Stimulated activated memory B cell treated with anti-CD40 and anti-IgM and Interleukin-4, amounts not matched to agents 10 μg/mL and 1 μg/mL and 100 μg/mL, for 72 hours (primary cell): Measurements from ENCODE around the gene KSR1.

Experiments used
- ATAC-seq: fragments of 150-1000 bp; cut with Tn5 transposase; 2 replicates; pipeline ENCODE4 v1.10.0; 2021
- H3K27ac Mint-ChIP-seq: one replicate; pipeline ENCODE4 v1.8.0; 2022; ENCODE audit warnings: mild to moderate bottlenecking, mixed read lengths
- H3K27me3 Mint-ChIP-seq: one replicate; pipeline ENCODE4 v1.8.0; 2022; ENCODE audit warnings: mixed read lengths
- H3K36me3 Mint-ChIP-seq: one replicate; pipeline ENCODE4 v1.8.0; 2022; ENCODE audit warnings: mixed read lengths
- H3K4me1 Mint-ChIP-seq: one replicate; pipeline ENCODE4 v1.8.0; 2022; ENCODE audit warnings: mixed read lengths
- H3K4me3 Mint-ChIP-seq: one replicate; pipeline ENCODE4 v1.8.0; 2022; ENCODE audit warnings: mild to moderate bottlenecking, moderate library complexity, mixed read lengths
- H3K9me3 Mint-ChIP-seq: one replicate; pipeline ENCODE4 v1.8.0; 2022; ENCODE audit warnings: mixed read lengths

Gene KSR1

DNA sequence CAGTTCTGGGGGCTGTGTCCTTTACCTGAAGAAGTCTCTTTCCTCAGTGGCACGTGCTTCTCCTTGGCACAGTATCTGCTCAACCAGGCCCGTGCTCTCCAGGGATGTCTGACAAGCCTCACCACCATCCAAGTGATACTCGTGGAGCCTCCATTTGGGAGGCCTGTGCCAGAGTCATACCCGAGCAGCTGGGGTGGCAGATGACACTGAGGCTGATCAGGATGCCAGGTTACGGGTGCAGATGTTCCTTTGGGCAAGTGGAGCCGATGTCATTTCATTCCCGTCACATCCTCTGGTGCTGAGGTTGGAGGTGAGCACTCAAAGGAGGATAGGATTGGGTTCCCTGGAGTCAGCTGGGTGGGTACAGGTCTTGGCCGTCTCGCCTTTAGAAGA is 87.2 kb downstream of the KSR1 start:
- H3K4me1 Mint-ChIP-seq, result peaks cover 88% of the 10 kb centered on the region
- H3K9me3 Mint-ChIP-seq, result no peaks in the 10 kb centered on the region
- H3K27me3 Mint-ChIP-seq, result no peaks in the 10 kb centered on the region
- no peaks in the 10 kb centered on the region for H3K36me3 Mint-ChIP-seq
- no peak overlapping the region for H3K4me3 Mint-ChIP-seq
- ATAC-seq, result no peak
- H3K27ac Mint-ChIP-seq, result peak overlapping the region; percentile 90

DNA sequence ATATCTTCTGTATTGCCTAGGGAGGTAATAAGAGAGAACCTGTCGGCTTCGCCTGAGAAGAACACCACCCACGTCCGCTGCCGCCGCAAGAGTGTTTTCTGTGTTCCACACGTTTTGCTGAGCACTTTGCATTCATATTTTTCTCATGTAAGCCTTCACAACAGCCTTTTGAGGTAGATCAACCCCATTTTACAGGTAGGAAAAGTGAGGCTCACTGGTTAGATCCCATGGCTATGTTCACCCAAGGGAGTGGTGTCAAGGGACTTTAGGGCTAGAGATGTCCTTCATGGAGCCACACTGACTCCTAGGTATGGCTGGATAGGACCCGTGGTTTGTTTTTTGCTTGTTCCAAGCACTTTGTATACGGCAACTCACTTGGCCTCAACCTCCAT is 87.7 kb downstream of the KSR1 start:
- Mint-ChIP-seq H3K27ac (peak overlapping the region; percentile 90), H3K27me3 (no peaks in the 10 kb centered on the region), H3K4me1 (peaks cover 88% of the 10 kb centered on the region), H3K9me3 (no peaks in the 10 kb centered on the region), H3K36me3 (no peaks in the 10 kb centered on the region), H3K4me3 (no peak overlapping the region)
- no peak for ATAC-seq

DNA sequence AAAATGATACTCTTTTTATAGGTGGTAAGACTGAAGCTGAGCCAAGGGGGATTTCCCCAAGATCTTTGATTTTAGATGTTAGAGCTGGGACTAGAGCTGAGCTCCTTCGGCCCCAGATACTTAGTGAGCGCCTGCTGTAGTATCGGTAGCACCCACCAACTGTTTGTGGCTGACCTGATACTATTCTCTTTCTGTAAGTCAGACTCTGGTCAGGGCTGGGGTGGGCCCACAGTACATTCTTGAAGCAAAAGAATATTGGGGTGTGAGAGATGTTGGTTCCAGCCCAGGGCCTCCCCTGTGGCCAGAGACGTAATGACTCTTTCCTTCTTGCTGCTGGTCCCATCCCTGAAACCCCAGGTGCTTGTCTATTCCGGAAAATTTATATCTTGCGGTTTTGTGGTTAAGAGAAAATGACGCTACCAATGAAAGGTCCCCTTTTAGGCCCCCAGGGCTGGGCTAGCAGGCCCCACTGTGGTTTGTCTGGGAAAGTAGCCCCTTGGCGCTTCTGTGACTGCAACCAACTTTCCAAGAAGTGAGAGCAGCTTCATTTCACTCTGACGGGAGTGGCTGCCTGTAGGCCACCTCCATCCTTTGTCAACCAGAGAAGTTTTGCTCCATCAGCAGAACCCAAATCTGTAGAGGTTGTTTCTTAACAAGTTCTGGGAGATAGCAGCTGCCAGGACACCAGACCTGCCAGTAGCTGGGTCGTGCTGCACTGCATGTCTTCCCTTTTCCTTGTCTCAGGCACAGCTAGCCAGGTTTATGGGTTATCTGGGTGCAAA is 88.3 kb downstream of the KSR1 start:
- H3K27me3 Mint-ChIP-seq, result no peaks in the 10 kb centered on the region
- no peaks in the 10 kb centered on the region for H3K9me3 Mint-ChIP-seq
- no peaks in the 10 kb centered on the region for H3K36me3 Mint-ChIP-seq
- ATAC-seq, result peak; percentile 91
- peaks cover 82% of the 10 kb centered on the region for H3K4me1 Mint-ChIP-seq
- H3K4me3 Mint-ChIP-seq, result peak overlapping the region; percentile 64
- peak overlapping the region; percentile 90 for H3K27ac Mint-ChIP-seq

DNA sequence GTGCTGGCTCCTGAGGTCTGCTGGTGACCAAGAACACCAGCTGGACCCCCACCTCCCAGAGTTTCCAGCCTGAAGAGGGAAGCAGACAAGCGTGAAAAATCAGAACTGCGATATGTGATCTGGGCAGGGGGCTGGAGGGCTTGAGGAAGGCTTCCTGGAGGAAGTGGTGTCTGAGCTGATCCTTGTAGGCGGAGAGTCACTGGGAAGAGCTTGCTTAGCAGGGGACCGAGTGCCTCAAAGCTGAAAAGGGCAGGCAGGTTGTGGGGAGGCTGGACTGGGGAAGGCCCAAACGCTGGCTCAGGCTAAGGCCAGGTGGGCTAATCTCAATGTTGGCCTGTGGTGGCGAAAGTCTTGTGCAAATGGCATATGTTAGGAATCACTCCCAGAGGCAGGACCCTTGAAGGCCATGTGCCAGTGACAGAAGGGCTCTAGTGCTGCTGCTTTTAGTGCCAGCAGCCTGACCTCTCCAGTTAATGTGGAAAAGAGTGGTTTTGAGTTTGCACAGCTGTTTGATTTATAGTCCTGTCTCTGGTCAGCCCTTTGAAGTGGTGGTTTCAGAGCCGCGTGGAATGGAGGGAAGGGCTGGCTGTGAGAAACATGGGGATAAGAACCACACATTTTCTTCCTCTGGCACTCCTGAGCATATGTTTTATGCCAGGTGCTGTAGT is 89.4 kb downstream of the KSR1 start:
- no peak for ATAC-seq
- peak overlapping the region; percentile 90 for H3K27ac Mint-ChIP-seq
- H3K27me3 Mint-ChIP-seq, result no peaks in the 10 kb centered on the region
- peaks cover 2% of the 10 kb centered on the region for H3K36me3 Mint-ChIP-seq
- H3K4me1 Mint-ChIP-seq, result peaks cover 71% of the 10 kb centered on the region
- H3K4me3 Mint-ChIP-seq, result no peak overlapping the region
- H3K9me3 Mint-ChIP-seq, result no peaks in the 10 kb centered on the region

DNA sequence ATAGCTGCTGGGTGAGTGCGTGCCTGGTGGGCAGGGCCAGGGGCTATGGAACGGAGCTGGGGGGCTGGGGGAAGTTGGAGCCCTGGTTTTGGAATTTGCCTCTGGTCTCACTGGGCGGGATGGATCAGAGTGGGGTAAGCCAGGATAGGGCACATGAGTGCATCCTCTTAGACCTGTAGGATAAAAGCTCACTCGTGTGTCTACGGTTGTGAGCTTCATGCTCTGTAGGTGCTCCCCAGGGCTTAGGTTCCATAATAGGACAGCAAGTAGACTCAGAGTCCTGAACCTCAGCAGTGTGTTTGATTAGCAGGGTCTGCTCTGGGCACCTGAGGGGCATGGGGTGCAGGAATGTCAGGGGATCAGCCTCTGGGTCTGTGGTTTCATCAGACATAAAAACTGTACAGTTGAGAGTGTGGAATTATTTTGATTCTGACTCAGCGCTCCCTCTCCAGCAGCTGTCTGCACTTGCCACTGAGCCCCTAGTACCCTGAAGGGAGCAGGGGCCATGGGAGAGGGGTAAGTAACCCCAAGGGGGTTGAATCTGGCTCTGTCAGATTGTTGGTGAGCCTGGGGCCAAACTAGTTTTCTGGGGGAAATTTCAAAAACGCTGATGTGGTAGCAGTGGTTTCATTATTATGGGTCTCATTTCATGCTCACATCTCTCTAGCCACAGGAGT is 90.5 kb downstream of the KSR1 start:
- peak; percentile 42 for ATAC-seq
- Mint-ChIP-seq H3K27ac (peak overlapping the region; percentile 90), H3K36me3 (peaks cover 11% of the 10 kb centered on the region), H3K4me1 (peaks cover 61% of the 10 kb centered on the region), H3K9me3 (no peaks in the 10 kb centered on the region), H3K27me3 (no peaks in the 10 kb centered on the region), H3K4me3 (peak overlapping the region; percentile 55)

DNA sequence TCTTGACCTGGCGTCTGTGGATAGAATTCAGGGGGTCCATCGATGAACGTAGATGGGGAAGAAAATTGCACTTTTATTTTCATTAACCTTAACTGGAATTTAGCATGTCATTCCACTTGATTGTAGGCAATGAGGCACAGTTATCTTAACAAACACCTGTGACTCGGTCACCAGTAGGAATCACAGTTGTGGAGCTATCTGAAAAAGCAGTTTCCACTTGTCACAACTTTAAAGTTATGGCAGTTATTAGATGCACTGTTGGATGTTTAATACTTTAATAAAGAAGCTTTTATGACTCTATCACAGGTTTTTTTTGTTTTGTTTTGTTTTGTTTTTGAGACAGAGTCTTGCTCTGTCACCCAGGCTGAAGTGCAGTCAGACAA is 91.0 kb downstream of the KSR1 start:
- Mint-ChIP-seq H3K4me3 (peak overlapping the region; percentile 55), H3K4me1 (peaks cover 60% of the 10 kb centered on the region), H3K27me3 (no peaks in the 10 kb centered on the region), H3K27ac (peak overlapping the region; percentile 90), H3K36me3 (peaks cover 17% of the 10 kb centered on the region), H3K9me3 (no peaks in the 10 kb centered on the region)
- ATAC-seq, result no peak

DNA sequence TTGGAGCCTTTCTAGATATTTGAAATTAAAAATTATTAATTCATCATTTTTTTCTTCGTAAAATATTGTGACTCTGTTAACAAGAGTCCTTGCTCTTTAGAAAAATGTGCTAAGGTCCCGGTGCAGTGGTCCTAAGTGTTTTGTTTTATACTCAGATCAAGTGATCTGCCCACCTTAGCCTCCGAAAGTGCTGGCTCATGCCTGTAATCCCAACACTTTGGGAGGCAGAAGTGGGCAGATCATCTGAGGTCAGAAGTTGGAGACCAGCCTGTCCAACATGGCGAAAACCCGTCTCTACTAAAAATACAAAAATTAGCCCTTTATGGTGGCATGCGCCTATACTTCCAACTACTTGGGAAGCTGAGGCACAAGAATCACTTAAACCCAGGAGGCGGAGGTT is 92.1 kb downstream of the KSR1 start:
- Mint-ChIP-seq H3K9me3 (no peaks in the 10 kb centered on the region), H3K27me3 (no peaks in the 10 kb centered on the region), H3K27ac (no peak overlapping the region), H3K4me3 (no peak overlapping the region), H3K4me1 (peaks cover 59% of the 10 kb centered on the region), H3K36me3 (peaks cover 25% of the 10 kb centered on the region)
- ATAC-seq, result no peak

DNA sequence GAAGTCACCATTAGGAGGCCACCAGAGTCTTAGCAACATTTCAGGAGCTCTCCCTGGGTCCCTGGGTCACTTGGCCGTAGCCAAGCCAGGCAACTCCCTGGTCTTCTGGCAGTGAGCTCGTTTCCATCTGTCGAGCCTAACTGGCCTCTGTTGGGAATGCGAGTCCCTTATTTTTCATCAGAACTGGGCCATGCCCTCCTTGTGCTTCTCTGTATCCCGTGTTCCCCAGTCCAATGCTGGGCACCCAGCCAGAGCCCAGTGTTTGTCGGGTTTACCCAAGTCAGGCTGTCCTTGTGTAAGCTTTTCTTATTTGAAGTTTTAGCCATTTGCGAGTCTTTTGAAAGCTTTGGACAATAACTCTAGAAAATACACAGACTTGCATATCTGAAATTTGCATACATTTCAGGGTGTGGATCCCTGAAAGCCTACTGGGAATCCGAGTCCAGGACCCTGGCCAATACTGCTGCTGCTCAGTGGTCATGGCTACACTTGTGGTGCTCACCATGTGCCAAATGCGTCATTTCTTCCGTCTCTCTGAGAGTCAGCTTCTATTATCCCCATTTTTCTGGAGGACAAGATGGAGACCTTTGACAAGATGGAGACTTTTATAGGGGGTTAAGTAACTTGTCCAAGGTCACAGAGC is 93.1 kb downstream of the KSR1 start:
- no peaks in the 10 kb centered on the region for H3K27me3 Mint-ChIP-seq
- peaks cover 25% of the 10 kb centered on the region for H3K36me3 Mint-ChIP-seq
- no peaks in the 10 kb centered on the region for H3K9me3 Mint-ChIP-seq
- H3K4me1 Mint-ChIP-seq, result peaks cover 49% of the 10 kb centered on the region
- no peak overlapping the region for H3K27ac Mint-ChIP-seq
- no peak overlapping the region for H3K4me3 Mint-ChIP-seq
- ATAC-seq, result no peak

DNA sequence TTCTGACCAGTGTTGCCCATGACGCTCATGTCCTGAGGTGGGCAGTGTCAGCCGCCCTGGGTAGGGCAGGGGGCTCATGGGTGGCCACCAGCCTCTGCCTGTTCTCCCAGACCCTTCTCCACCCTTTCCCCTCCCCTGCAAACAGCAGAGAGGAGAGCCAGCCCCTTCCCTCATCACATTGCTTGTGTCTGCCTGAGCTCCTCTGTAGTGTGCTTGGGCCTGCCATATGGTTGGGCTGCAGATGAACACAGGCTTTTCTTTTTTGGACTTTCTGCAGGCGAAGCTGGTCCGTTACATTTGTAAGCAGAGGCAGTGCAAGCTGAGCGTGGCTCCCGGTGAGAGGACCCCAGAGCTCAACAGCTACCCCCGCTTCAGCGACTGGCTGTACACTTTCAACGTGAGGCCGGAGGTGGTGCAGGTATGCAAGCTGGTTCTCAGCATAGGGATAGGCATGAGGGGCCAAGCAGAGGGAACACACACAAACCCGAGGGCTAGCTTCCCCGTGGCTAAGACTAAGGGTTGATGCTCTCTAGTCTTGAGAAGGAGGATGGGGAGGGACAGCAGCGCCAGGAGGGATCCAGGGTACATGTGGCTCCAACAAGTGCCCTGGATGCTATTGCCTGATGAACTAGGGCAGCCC is 94.2 kb downstream of the KSR1 start:
- Mint-ChIP-seq H3K4me3 (no peak overlapping the region), H3K27ac (no peak overlapping the region), H3K9me3 (no peaks in the 10 kb centered on the region), H3K4me1 (peaks cover 46% of the 10 kb centered on the region), H3K27me3 (no peaks in the 10 kb centered on the region), H3K36me3 (peaks cover 31% of the 10 kb centered on the region)
- ATAC-seq, result no peak

DNA sequence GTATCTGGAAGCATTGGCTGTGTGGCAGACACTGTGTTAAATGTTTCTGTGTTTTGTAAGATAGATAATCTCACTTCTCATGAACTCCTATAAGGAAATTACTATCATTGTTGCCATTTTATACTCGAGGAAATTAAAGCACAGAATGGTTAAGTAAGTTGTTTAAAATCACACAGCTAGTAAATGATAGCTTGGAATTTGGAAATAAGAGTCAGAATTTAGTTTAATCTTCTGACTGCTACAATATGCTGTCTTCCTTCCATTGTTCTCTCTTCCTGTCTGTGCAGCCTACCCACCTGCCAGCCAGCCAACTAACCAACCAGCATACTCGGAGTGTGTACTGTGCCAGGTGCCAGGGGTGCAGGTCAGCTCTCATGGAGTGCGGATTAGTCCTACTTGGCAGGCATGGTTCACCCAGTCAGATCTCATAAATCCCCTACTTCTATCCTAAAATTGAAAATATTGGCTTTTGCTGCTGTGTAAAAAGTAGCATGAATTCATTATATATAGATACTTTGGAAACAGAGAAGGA is 94.8 kb downstream of the KSR1 start:
- no peak for ATAC-seq
- Mint-ChIP-seq H3K27me3 (no peaks in the 10 kb centered on the region), H3K9me3 (no peaks in the 10 kb centered on the region), H3K27ac (no peak overlapping the region), H3K4me1 (peaks cover 42% of the 10 kb centered on the region), H3K4me3 (no peak overlapping the region), H3K36me3 (peaks cover 33% of the 10 kb centered on the region)

DNA sequence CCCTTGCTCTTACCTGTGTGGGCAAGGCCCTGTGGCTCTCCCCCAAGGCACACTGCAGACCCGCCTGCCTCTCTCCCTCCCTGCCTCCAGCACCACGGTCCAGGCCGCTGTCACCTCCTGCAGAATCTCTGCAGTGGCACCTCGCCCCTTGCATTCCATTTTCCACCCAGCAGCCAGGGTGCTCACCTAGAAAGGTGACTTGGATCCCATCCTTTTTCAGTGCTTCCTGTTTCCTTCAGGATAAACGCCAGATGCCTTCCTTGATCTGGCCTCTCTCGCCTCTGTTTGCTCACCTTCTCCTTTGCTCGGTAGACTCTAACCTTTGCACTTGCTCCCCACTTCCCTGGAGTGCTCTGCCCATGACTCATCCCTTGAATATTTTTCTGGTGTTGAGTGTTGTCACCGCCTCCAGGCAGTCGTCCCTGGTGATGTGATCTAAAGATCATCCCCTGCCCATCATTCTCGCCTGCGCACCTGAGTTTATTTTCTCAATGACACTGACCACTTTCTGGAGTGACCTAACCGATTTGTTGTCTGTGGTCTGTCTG is 95.5 kb downstream of the KSR1 start:
- Mint-ChIP-seq H3K4me1 (peaks cover 35% of the 10 kb centered on the region), H3K27me3 (no peaks in the 10 kb centered on the region), H3K9me3 (no peaks in the 10 kb centered on the region), H3K36me3 (peaks cover 37% of the 10 kb centered on the region), H3K4me3 (no peak overlapping the region), H3K27ac (no peak overlapping the region)
- no peak for ATAC-seq

DNA sequence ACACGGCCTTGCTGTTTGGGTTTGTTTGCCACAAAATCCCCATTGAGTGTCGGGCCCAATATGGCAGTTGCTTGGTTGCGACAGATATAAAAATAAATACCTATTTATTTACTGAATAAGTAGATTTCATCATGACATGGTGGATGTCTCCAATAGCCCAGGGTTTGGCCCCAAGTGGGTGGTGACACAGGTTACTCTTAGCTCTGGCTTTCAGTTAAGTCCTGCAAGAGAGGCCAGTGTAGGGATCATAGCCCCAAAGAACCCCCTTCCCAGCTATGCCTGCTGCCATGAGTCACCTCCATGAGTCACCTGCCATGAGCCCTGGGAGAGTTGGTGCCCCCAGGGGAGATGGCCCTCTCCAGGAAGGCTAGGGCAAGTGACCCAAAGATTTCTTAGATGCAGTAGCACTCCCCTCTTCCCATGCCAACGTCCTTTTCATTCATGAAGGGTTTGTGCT is 96.1 kb downstream of the KSR1 start:
- Mint-ChIP-seq H3K9me3 (no peaks in the 10 kb centered on the region), H3K27me3 (no peaks in the 10 kb centered on the region), H3K36me3 (peaks cover 42% of the 10 kb centered on the region), H3K4me3 (no peak overlapping the region), H3K27ac (peak overlapping the region; percentile 61), H3K4me1 (peaks cover 29% of the 10 kb centered on the region)
- no peak for ATAC-seq

DNA sequence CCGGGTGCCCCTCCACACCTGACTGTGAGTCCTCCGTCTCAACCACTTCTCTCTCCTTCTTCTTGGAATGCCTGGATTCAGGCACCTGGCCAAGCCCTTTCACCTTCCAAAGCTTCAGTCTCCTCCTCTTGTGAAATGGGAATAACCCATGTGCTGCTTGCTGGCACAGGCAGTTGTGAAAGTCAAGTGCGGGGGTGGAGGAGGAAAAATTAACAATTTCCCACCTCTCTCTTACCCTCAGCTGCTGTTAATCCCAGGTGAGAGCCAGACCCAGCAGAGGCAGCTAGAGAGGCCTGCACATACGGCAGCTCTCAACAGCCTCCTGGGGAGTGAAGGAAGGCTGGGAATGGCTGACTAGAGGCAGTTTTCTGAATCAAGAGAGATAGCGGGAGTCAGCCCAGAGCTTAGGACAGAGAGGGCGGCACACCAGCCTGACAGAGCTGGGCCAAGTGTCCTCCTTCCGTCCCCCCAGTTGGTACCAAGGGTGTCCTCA is 96.8 kb downstream of the KSR1 start:
- peaks cover 47% of the 10 kb centered on the region for H3K36me3 Mint-ChIP-seq
- ATAC-seq, result no peak
- peak overlapping the region; percentile 61 for H3K27ac Mint-ChIP-seq
- no peaks in the 10 kb centered on the region for H3K27me3 Mint-ChIP-seq
- H3K4me3 Mint-ChIP-seq, result no peak overlapping the region
- no peaks in the 10 kb centered on the region for H3K9me3 Mint-ChIP-seq
- H3K4me1 Mint-ChIP-seq, result peaks cover 25% of the 10 kb centered on the region

DNA sequence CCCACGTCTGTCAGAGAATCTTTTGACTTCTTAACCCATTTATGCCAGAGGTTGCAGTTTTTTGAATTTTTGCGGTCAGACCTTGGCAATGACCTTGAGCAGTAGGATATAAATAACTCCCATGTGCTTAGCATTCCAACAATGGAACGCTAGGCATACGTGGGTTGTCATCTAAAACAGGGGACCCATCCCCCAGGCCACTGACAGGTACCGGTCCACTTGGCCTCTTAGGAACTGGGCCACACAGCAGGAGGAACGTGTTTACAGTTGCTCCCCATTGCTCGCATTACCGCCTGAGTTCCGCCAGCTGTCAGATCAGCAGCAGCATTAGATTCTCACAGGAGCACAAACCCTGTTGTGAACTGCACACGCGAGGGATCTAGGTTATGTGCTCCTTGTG is 97.9 kb downstream of the KSR1 start:
- no peaks in the 10 kb centered on the region for H3K9me3 Mint-ChIP-seq
- H3K4me1 Mint-ChIP-seq, result peaks cover 36% of the 10 kb centered on the region
- no peak overlapping the region for H3K27ac Mint-ChIP-seq
- peaks cover 58% of the 10 kb centered on the region for H3K36me3 Mint-ChIP-seq
- no peak overlapping the region for H3K4me3 Mint-ChIP-seq
- no peak for ATAC-seq
- H3K27me3 Mint-ChIP-seq, result no peaks in the 10 kb centered on the region
